Smooth muscle cell (in vitro differentiated cells): ENCODE measurements around the gene SLC24A3. TPM values are rescaled to one million over a fixed set of nuclear protein-coding genes. Genes with fewer than 3 reads are reported as not detected.

Experiments used
- DNase-seq: peaks from one replicate; lab custom pipeline; 2025; ENCODE audit not compliant: unreplicated experiment; lab: John Stamatoyannopoulos, UW
- H2AFZ ChIP-seq: fragments of 200-600 bp; sonication (generic); 2 replicates; pipeline ENCODE4 v1.6.0; 2016; ENCODE audit warnings: antibody characterized with exemption, low read depth, mild to moderate bottlenecking
- H3F3A ChIP-seq: fragments of 200-600 bp; sonication (generic); 2 replicates; pipeline ENCODE4 v1.6.0; 2017; ENCODE audit warnings: antibody characterized with exemption, low read depth
- H3K27ac ChIP-seq: fragments of 200-600 bp; sonication (generic); 2 replicates; pipeline ENCODE4 v1.5.1; 2016; ENCODE audit warnings: low read depth, mild to moderate bottlenecking
- H3K27me3 ChIP-seq: fragments of 200-600 bp; sonication (generic); 2 replicates; pipeline ENCODE4 v1.6.1; 2016; ENCODE audit warnings: low read depth, mild to moderate bottlenecking
- H3K36me3 ChIP-seq: fragments of 200-600 bp; sonication (generic); 2 replicates; pipeline ENCODE4 v1.5.1; 2016; ENCODE audit warnings: low read depth
- H3K4me1 ChIP-seq: fragments of 200-600 bp; sonication (generic); 2 replicates; pipeline ENCODE4 v1.5.1; 2016; ENCODE audit warnings: low read depth
- H3K4me2 ChIP-seq: fragments of 200-600 bp; sonication (generic); 2 replicates; pipeline ENCODE4 v1.6.0; 2016; ENCODE audit warnings: mild to moderate bottlenecking
- H3K4me3 ChIP-seq: fragments of 200-600 bp; sonication (generic); 2 replicates; pipeline ENCODE4 v1.5.1; 2016; ENCODE audit warnings: mild to moderate bottlenecking
- H3K79me2 ChIP-seq: fragments of 200-600 bp; sonication (generic); 2 replicates; pipeline ENCODE4 v1.6.0; 2016; ENCODE audit warnings: low read depth, mild to moderate bottlenecking
- H3K9ac ChIP-seq: fragments of 200-600 bp; sonication (generic); 2 replicates; pipeline ENCODE4 v1.6.0; 2016; ENCODE audit warnings: low read depth
- H3K9me3 ChIP-seq: fragments of 200-600 bp; sonication (generic); replicated peaks from 2 replicates; pipeline ENCODE4 v1.5.1; 2016; ENCODE audit warnings: low read depth
- H4K20me1 ChIP-seq: fragments of 200-600 bp; sonication (generic); 2 replicates; pipeline ENCODE4 v1.6.0; 2016; ENCODE audit warnings: low read depth
- WGBS: methylation state at CpG from one replicate; pipeline ENCODE4 v1.1.7; 2016; ENCODE audit warnings: low lambda C conversion rate; 5-methylcytosine and 5-hydroxymethylcytosine counted together
- polyA plus RNA-seq: library from polyadenylated mRNA; unstranded; fragments of >200 nt; fragmentation: Nextera tagmentation; extraction: Ambion mirVana; gene quantifications from 2 replicates; pipeline ENCODE4 v1.2.1, GENCODE V29; 2016
- total RNA-seq: library from RNA; depleted of rRNA; stranded (reverse); fragments of >200 nt; gene quantifications from 2 replicates; pipeline ENCODE4 v1.2.3, GENCODE V29; 2014
- TF ChIP-seq, protein P1 (sequence below): fragments of 200-600 bp; sonication (generic); IDR thresholded peaks from 2 replicates; pipeline ENCODE4 v1.5.1; 2017; ENCODE audit warnings: borderline replicate concordance, mild to moderate bottlenecking, antibody characterized with exemption; ENCODE audit not compliant: insufficient read depth, poor library complexity, severe bottlenecking

SLC24A3 gene
- total and polyA plus RNA-seq, 2 experiments from 2014 or later = 2.5 to 3.2 TPM

GRCh38 chr20:19465536-19465935 lies 253.1 kb downstream of the SLC24A3 start:
- Histone ChIP-seq H3K27ac (no peak overlapping the region), H3K9me3 (no peaks in the 10 kb centered on the region), H3K4me2 (no peak overlapping the region), H2AFZ (no peak overlapping the region), H3K4me1 (no peaks in the 10 kb centered on the region), H3K36me3 (no peaks in the 10 kb centered on the region), H3K9ac (no peak overlapping the region), H3K27me3 (no peaks in the 10 kb centered on the region), H3F3A (peaks cover 4% of the 10 kb centered on the region), H3K79me2 (no peaks in the 10 kb centered on the region), H4K20me1 (no peaks in the 10 kb centered on the region), H3K4me3 (no peak overlapping the region)
- WGBS = 89% methylated on average over 2 of the region's 2 CpGs
- TF ChIP-seq, protein P1, sequence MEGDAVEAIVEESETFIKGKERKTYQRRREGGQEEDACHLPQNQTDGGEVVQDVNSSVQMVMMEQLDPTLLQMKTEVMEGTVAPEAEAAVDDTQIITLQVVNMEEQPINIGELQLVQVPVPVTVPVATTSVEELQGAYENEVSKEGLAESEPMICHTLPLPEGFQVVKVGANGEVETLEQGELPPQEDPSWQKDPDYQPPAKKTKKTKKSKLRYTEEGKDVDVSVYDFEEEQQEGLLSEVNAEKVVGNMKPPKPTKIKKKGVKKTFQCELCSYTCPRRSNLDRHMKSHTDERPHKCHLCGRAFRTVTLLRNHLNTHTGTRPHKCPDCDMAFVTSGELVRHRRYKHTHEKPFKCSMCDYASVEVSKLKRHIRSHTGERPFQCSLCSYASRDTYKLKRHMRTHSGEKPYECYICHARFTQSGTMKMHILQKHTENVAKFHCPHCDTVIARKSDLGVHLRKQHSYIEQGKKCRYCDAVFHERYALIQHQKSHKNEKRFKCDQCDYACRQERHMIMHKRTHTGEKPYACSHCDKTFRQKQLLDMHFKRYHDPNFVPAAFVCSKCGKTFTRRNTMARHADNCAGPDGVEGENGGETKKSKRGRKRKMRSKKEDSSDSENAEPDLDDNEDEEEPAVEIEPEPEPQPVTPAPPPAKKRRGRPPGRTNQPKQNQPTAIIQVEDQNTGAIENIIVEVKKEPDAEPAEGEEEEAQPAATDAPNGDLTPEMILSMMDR = no peak
- DNase-seq = no peak

- H4K20me1 ChIP-seq = no peaks in the 10 kb centered on the region
- no peaks in the 10 kb centered on the region for H3K79me2 ChIP-seq
- no peak overlapping the region for H2AFZ ChIP-seq
- 93% methylated on average over 10 of the region's 10 CpGs for WGBS
- H3F3A ChIP-seq = no peaks in the 10 kb centered on the region
- no peak overlapping the region for H3K9ac ChIP-seq
- TF ChIP-seq, protein P1 = no peak
- no peaks in the 10 kb centered on the region for H3K4me1 ChIP-seq
- no peaks in the 10 kb centered on the region for H3K36me3 ChIP-seq
- no peak for DNase-seq
- H3K27ac ChIP-seq = no peak overlapping the region
- no peak overlapping the region for H3K4me3 ChIP-seq
- H3K4me2 ChIP-seq = no peak overlapping the region
- peaks cover 3% of the 10 kb centered on the region for H3K27me3 ChIP-seq
- H3K9me3 ChIP-seq = no peaks in the 10 kb centered on the region
Observed at GRCh38 chr20:19466206-19466928, 253.9 kb downstream of the SLC24A3 start.

DNA sequence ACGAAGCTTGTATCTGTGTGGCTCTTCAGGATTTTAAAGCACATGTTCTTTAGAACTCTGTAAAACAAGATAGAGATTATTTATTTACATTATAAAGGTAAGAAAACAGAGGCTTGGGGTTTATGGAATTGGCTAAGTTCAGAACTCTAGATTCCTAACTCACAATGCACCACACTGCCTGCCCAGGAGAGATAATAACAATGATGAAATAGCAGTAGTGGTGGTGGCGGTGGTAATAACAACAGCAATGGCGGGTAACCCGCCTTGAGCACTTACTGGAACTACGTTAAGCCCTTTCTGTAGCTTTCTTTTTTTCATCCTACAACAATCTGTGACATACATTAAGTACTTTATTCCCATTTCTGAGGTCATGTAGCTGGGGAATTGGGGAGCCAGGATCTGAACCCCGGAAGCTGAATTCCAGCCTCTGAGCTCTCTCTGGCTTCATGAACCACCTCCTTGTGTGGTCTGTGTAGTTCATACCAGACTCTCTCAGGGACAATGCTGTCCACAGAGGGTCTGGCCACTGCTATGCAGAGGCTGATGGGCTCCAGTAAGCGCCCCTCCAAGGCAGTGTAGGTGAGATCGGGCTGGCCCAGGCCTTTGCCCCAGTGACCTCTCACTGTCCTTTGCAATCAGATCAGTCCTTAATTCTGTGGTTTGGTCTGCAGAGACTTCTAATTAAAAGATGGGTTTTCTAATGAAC lies 260.9 kb downstream of the SLC24A3 start:
- Histone ChIP-seq H3K27me3 (peaks cover 3% of the 10 kb centered on the region), H3K79me2 (no peaks in the 10 kb centered on the region), H3F3A (no peaks in the 10 kb centered on the region), H3K4me2 (no peak overlapping the region), H3K9ac (no peak overlapping the region), H3K4me3 (no peak overlapping the region), H3K27ac (no peak overlapping the region), H2AFZ (no peak overlapping the region), H3K9me3 (no peaks in the 10 kb centered on the region), H3K36me3 (no peaks in the 10 kb centered on the region), H4K20me1 (no peaks in the 10 kb centered on the region), H3K4me1 (no peaks in the 10 kb centered on the region)
- no peak for DNase-seq
- TF ChIP-seq, protein P1 = no peak
- WGBS = 96% methylated on average over 8 of the region's 8 CpGs
